ENCODE data around the gene SLC34A1.

DNA sequence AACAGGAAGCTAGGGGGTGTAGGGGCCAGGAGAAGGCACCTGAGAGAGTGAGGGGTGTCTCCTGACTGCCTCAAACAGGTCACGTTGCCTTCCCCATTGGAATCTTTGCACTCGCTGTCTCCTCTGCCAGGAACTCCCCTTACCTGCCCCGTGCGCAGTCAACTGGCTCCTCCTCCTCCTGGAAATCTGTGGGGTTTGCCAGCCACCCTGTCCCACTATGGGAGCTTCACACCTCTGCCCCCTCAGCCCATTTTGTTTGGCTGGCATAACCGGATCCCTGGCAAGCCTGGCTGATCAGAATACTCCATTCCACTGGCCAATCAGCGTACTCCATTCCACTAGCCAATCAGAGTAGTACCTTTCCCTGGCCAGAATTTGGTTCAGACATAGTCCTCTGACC lies 10.4 kb upstream of the SLC34A1 start:
- TF ChIP-seq, protein P1, sequence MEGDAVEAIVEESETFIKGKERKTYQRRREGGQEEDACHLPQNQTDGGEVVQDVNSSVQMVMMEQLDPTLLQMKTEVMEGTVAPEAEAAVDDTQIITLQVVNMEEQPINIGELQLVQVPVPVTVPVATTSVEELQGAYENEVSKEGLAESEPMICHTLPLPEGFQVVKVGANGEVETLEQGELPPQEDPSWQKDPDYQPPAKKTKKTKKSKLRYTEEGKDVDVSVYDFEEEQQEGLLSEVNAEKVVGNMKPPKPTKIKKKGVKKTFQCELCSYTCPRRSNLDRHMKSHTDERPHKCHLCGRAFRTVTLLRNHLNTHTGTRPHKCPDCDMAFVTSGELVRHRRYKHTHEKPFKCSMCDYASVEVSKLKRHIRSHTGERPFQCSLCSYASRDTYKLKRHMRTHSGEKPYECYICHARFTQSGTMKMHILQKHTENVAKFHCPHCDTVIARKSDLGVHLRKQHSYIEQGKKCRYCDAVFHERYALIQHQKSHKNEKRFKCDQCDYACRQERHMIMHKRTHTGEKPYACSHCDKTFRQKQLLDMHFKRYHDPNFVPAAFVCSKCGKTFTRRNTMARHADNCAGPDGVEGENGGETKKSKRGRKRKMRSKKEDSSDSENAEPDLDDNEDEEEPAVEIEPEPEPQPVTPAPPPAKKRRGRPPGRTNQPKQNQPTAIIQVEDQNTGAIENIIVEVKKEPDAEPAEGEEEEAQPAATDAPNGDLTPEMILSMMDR (conservative IDR thresholded peaks at IDR 0.05; ENCODE audit: low read depth in 2 of 2), result peak in 1 of 2 experiments; percentile 41; a peak in 3 of 4 replicates
- TF ChIP-seq JUNB (IDR thresholded peaks at IDR 0.05; ENCODE audit: unreplicated experiment) (no peak), POLR2AphosphoS5 (IDR thresholded peaks at IDR 0.05; ENCODE audit: low read depth) (no peak), EZH2 (IDR thresholded peaks at IDR 0.05; ENCODE audit: low read depth, unreplicated experiment) (no peak), CREB1 (CRISPR knock-in tag; IDR thresholded peaks at IDR 0.05; ENCODE audit: low read depth) (no peak), EZH2phosphoT487 (IDR thresholded peaks at IDR 0.05; ENCODE audit: unreplicated experiment) (no peak), ZNF331 (CRISPR knock-in tag; IDR thresholded peaks at IDR 0.05; ENCODE audit: low read depth) (no peak), NANOG (IDR thresholded peaks at IDR 0.05; ENCODE audit: borderline replicate concordance) (no peak), ZNF114 (CRISPR knock-in tag; IDR thresholded peaks at IDR 0.05) (no peak), STAT1 (IDR thresholded peaks at IDR 0.05; ENCODE audit: unreplicated experiment) (no peak)
- TF ChIP-seq, protein P2, sequence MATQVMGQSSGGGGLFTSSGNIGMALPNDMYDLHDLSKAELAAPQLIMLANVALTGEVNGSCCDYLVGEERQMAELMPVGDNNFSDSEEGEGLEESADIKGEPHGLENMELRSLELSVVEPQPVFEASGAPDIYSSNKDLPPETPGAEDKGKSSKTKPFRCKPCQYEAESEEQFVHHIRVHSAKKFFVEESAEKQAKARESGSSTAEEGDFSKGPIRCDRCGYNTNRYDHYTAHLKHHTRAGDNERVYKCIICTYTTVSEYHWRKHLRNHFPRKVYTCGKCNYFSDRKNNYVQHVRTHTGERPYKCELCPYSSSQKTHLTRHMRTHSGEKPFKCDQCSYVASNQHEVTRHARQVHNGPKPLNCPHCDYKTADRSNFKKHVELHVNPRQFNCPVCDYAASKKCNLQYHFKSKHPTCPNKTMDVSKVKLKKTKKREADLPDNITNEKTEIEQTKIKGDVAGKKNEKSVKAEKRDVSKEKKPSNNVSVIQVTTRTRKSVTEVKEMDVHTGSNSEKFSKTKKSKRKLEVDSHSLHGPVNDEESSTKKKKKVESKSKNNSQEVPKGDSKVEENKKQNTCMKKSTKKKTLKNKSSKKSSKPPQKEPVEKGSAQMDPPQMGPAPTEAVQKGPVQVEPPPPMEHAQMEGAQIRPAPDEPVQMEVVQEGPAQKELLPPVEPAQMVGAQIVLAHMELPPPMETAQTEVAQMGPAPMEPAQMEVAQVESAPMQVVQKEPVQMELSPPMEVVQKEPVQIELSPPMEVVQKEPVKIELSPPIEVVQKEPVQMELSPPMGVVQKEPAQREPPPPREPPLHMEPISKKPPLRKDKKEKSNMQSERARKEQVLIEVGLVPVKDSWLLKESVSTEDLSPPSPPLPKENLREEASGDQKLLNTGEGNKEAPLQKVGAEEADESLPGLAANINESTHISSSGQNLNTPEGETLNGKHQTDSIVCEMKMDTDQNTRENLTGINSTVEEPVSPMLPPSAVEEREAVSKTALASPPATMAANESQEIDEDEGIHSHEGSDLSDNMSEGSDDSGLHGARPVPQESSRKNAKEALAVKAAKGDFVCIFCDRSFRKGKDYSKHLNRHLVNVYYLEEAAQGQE (IDR thresholded peaks at IDR 0.05; ENCODE audit: unreplicated experiment), result no peak

Data from GM23338 (cell line).